ENCODE measurements around the gene KCNJ3.

- no peak for TF ChIP-seq CTCF (IDR thresholded peaks at IDR 0.05; ENCODE audit: borderline replicate concordance, extremely low read depth, low read length, poor library complexity, severe bottlenecking)
- no peak for TF ChIP-seq EZH2 (IDR thresholded peaks at IDR 0.05; ENCODE audit: borderline replicate concordance, low read depth, low read length, severe bottlenecking)
Measured at GRCh38 chr2:154776825-154777224, 78.3 kb downstream of the KCNJ3 start.
